Neural cell (in vitro differentiated cells): ENCODE results near the gene NPR2. TPM values are rescaled to one million over a fixed set of nuclear protein-coding genes. Genes with fewer than 3 reads are reported as not detected.

Experiments
- H2AFZ ChIP-seq: fragments of 200-600, 300-800 bp; sonication (generic), shearing (Covaris generic); 2 replicates; pipeline ENCODE4 v1.6.0; 2014; ENCODE audit warnings: low read depth, mild to moderate bottlenecking, antibody characterized with exemption, low read length, moderate library complexity
- H3F3A ChIP-seq: fragments of 200-600 bp; shearing (Covaris generic); 2 replicates; pipeline ENCODE4 v1.6.1; 2016; ENCODE audit warnings: mild to moderate bottlenecking, moderate library complexity, mixed read lengths, antibody characterized with exemption, low read length; ENCODE audit not compliant: insufficient read depth, poor library complexity, severe bottlenecking
- H3K27ac ChIP-seq: fragments of 200-600, 300-800 bp; sonication (generic), shearing (Covaris generic); 2 replicates; pipeline ENCODE4 v1.5.1; 2014; ENCODE audit warnings: mild to moderate bottlenecking, low read length, moderate library complexity
- H3K27me3 ChIP-seq: fragments of 300-800, 200-600 bp; sonication (generic), shearing (Covaris generic); 2 replicates; pipeline ENCODE4 v1.6.0; 2014; ENCODE audit warnings: mild to moderate bottlenecking, low read depth, low read length, moderate library complexity; ENCODE audit not compliant: insufficient read depth
- H3K36me3 ChIP-seq: fragments of 300-800, 200-600 bp; sonication (generic), shearing (Covaris generic); 2 replicates; pipeline ENCODE4 v1.5.1; 2014; ENCODE audit warnings: mild to moderate bottlenecking, antibody characterized with exemption, low read length, moderate library complexity; ENCODE audit not compliant: insufficient read depth
- H3K4me2 ChIP-seq: fragments of 300-800, 200-600 bp; sonication (generic), shearing (Covaris generic); 2 replicates; pipeline ENCODE4 v1.6.0; 2014; ENCODE audit warnings: mild to moderate bottlenecking, low read length
- H3K4me3 ChIP-seq: fragments of 300-800, 200-600 bp; sonication (generic), shearing (Covaris generic); 2 replicates; pipeline ENCODE4 v1.5.1; 2014; ENCODE audit warnings: mild to moderate bottlenecking, low read length, moderate library complexity
- H3K79me2 ChIP-seq: fragments of 200-600 bp; shearing (Covaris generic); replicated peaks from 2 replicates; pipeline ENCODE4 v1.6.0; 2014; ENCODE audit warnings: mild to moderate bottlenecking, low read length, moderate library complexity; ENCODE audit not compliant: insufficient read depth
- H3K9ac ChIP-seq: fragments of 300-800, 200-600 bp; sonication (generic), shearing (Covaris generic); 2 replicates; pipeline ENCODE4 v1.6.1; 2016; ENCODE audit warnings: mild to moderate bottlenecking, low read length, mixed read lengths
- H3K9me2 ChIP-seq: fragments of 200-600 bp; shearing (Covaris generic); 2 replicates; pipeline ENCODE4 v1.6.1; 2016; ENCODE audit warnings: mild to moderate bottlenecking, low read length, mixed read lengths; ENCODE audit not compliant: insufficient read depth
- H3K9me3 ChIP-seq: fragments of 200-600, 300-800 bp; sonication (generic), shearing (Covaris generic); 2 replicates; pipeline ENCODE4 v1.6.1; 2016; ENCODE audit warnings: mild to moderate bottlenecking, mixed run types, low read length, moderate library complexity, mixed read lengths
- H4K20me1 ChIP-seq: fragments of 200-600 bp; shearing (Covaris generic); 2 replicates; pipeline ENCODE4 v1.6.1; 2016; ENCODE audit warnings: mild to moderate bottlenecking, mixed run types; ENCODE audit not compliant: insufficient read depth
- CTCF ChIP-seq: fragments of 450-650 bp; IDR thresholded peaks from 2 replicates; pipeline ENCODE4 v1.5.1; 2014; ENCODE audit warnings: antibody characterized with exemption, mild to moderate bottlenecking, moderate library complexity; ENCODE audit not compliant: poor library complexity, severe bottlenecking
- EP300 ChIP-seq: fragments of 450-650 bp; conservative IDR thresholded peaks from 2 replicates; pipeline ENCODE4 v1.6.1; 2014; ENCODE audit warnings: antibody characterized with exemption, mild to moderate bottlenecking, moderate library complexity; ENCODE audit not compliant: poor library complexity, severe bottlenecking
- EZH2 ChIP-seq: fragments of 200-600, 300-800 bp; shearing (Covaris generic), sonication (generic); IDR thresholded peaks from 2 replicates; pipeline ENCODE4 v1.6.1; 2014; ENCODE audit warnings: antibody characterized with exemption, low read length, borderline replicate concordance, mild to moderate bottlenecking; ENCODE audit not compliant: insufficient read depth, poor library complexity, severe bottlenecking
- MXI1 ChIP-seq: fragments of 450-650 bp; conservative IDR thresholded peaks from 2 replicates; pipeline ENCODE4 v1.6.1; 2014; ENCODE audit warnings: antibody characterized with exemption, mild to moderate bottlenecking; ENCODE audit not compliant: poor library complexity, severe bottlenecking
- POLR2AphosphoS5 ChIP-seq: IDR thresholded peaks from 2 replicates; pipeline ENCODE4 v1.6.1; 2012
- RAD21 ChIP-seq: fragments of 450-650 bp; conservative IDR thresholded peaks from 2 replicates; pipeline ENCODE4 v1.6.1; 2014; ENCODE audit warnings: antibody characterized with exemption, mild to moderate bottlenecking, moderate library complexity
- SMC3 ChIP-seq: fragments of 450-650 bp; conservative IDR thresholded peaks from 2 replicates; pipeline ENCODE4 v1.6.1; 2014; ENCODE audit warnings: antibody characterized with exemption, mild to moderate bottlenecking, moderate library complexity; ENCODE audit not compliant: poor library complexity
- TAF1 ChIP-seq: IDR thresholded peaks from 2 replicates; pipeline ENCODE4 v1.6.1; 2012; ENCODE audit warnings: low read depth
- polyA plus RNA-seq: library from polyadenylated mRNA; depleted of rRNA; stranded (reverse); fragments of >200 nt; gene quantifications from 2 replicates; pipeline ENCODE4 v1.2.3, GENCODE V29; 2014
- TF ChIP-seq, protein P1 (sequence below): IDR thresholded peaks from 2 replicates; pipeline ENCODE4 v1.6.1; 2012; ENCODE audit warnings: borderline replicate concordance

NPR2 gene
- polyA plus RNA-seq, 1 donor from 2014 or later: 9.6 TPM

- H3K36me3 ChIP-seq: peaks cover 4% of the 10 kb centered on the region
- no peak overlapping the region for H3K27ac ChIP-seq
- H4K20me1 ChIP-seq: no peaks in the 10 kb centered on the region
- H3K9ac ChIP-seq: no peak overlapping the region
- H3F3A ChIP-seq: no peaks in the 10 kb centered on the region
- H3K9me3 ChIP-seq: no peaks in the 10 kb centered on the region
- no peaks in the 10 kb centered on the region for H3K9me2 ChIP-seq
- no peak overlapping the region for H3K4me2 ChIP-seq
- no peak overlapping the region for H3K4me3 ChIP-seq
- H3K27me3 ChIP-seq: no peaks in the 10 kb centered on the region
- no peak for TF ChIP-seq MXI1
- no peak for TF ChIP-seq EZH2
- TF ChIP-seq RAD21: no peak
- no peak for TF ChIP-seq TAF1
- TF ChIP-seq CTCF: no peak
- TF ChIP-seq POLR2AphosphoS5: no peak
- TF ChIP-seq SMC3: no peak
- TF ChIP-seq EP300: no peak
- TF ChIP-seq, protein P1, sequence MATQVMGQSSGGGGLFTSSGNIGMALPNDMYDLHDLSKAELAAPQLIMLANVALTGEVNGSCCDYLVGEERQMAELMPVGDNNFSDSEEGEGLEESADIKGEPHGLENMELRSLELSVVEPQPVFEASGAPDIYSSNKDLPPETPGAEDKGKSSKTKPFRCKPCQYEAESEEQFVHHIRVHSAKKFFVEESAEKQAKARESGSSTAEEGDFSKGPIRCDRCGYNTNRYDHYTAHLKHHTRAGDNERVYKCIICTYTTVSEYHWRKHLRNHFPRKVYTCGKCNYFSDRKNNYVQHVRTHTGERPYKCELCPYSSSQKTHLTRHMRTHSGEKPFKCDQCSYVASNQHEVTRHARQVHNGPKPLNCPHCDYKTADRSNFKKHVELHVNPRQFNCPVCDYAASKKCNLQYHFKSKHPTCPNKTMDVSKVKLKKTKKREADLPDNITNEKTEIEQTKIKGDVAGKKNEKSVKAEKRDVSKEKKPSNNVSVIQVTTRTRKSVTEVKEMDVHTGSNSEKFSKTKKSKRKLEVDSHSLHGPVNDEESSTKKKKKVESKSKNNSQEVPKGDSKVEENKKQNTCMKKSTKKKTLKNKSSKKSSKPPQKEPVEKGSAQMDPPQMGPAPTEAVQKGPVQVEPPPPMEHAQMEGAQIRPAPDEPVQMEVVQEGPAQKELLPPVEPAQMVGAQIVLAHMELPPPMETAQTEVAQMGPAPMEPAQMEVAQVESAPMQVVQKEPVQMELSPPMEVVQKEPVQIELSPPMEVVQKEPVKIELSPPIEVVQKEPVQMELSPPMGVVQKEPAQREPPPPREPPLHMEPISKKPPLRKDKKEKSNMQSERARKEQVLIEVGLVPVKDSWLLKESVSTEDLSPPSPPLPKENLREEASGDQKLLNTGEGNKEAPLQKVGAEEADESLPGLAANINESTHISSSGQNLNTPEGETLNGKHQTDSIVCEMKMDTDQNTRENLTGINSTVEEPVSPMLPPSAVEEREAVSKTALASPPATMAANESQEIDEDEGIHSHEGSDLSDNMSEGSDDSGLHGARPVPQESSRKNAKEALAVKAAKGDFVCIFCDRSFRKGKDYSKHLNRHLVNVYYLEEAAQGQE: no peak
- no peak overlapping the region for H2AFZ ChIP-seq
- H3K79me2 ChIP-seq: no peaks in the 10 kb centered on the region
Observed at GRCh38 chr9:35842020-35842745, 50.8 kb downstream of the NPR2 start.

DNA sequence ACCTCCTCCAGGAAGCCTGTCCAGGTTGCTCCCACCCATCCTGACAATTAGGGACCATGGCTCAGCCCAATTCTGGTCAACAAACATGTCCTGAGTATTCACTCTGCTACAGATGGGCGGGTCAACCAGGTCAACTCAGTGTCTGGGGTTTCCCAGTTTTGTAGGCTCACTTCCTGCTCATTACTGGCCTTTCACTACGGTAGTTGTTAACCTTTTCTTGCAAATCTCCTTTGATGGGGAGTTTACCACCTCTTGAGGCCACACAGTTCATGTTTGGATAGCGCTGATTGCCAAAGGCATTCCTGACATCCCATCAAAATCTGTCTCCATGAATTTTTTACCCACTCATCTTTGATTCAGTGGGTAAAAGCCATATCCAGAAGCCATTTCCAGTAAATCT is 51.4 kb downstream of the NPR2 start:
- Histone ChIP-seq H3K4me3 (no peak overlapping the region), H3K27ac (no peak overlapping the region), H3K79me2 (no peaks in the 10 kb centered on the region), H3K27me3 (no peaks in the 10 kb centered on the region), H3K9ac (no peak overlapping the region), H3F3A (no peaks in the 10 kb centered on the region), H3K9me3 (no peaks in the 10 kb centered on the region), H3K9me2 (no peaks in the 10 kb centered on the region), H4K20me1 (no peaks in the 10 kb centered on the region), H3K36me3 (peaks cover 4% of the 10 kb centered on the region), H3K4me2 (no peak overlapping the region), H2AFZ (no peak overlapping the region)
- no peak for TF ChIP-seq EZH2
- no peak for TF ChIP-seq POLR2AphosphoS5
